Measurements from ENCODE around the gene SLC38A7.
"Not testable (repeated sequence)": the region's sequence is repeated elsewhere in the genome, so short reads cannot be mapped to it uniquely, and the experiment has no call there.

The SLC38A7 gene

GRCh38 chr16:58684354-58685083, at the start of gene SLC38A7:
Gene SLC38A7 (minus strand): TSS chr16:58684770. CDS start chr16:58680126, 4,644 bp downstream.
- peak; percentile 80 to 83 for DNase-seq

GRCh38 chr16:58733671-58734458, 49.3 kb upstream of the SLC38A7 start, which contains the start of gene GOT2:
Gene GOT2 (minus strand): TSS chr16:58734316. CDS start chr16:58734228, 88 bp downstream.
- DNase-seq: peak; percentile 72 to 86

- no peak for DNase-seq
These were observed 48.7 kb upstream of the SLC38A7 start for GRCh38 chr16:58733248-58733670.

GRCh38 chr16:58732545-58733247, 48.1 kb upstream of the SLC38A7 start:
- DNase-seq: no peak

- no peak for DNase-seq
These were observed 46.3 kb upstream of the SLC38A7 start for GRCh38 chr16:58730724-58731370.

- DNase-seq: no peak
These were observed 43.4 kb upstream of the SLC38A7 start for GRCh38 chr16:58727796-58728568.

GRCh38 chr16:58727028-58727781, 42.6 kb upstream of the SLC38A7 start:
- DNase-seq: no peak

- no peak for DNase-seq
These were observed 38.5 kb upstream of the SLC38A7 start for GRCh38 chr16:58723109-58723508.

GRCh38 chr16:58717994-58718393, 33.4 kb upstream of the SLC38A7 start:
- no peak for DNase-seq

- no peak for DNase-seq
These were observed 31.9 kb upstream of the SLC38A7 start for GRCh38 chr16:58716468-58716867.

- DNase-seq: no peak
These were observed 29.2 kb upstream of the SLC38A7 start for GRCh38 chr16:58713742-58714141.

- no peak for DNase-seq
These were observed 24.8 kb upstream of the SLC38A7 start for GRCh38 chr16:58709333-58709732.

GRCh38 chr16:58699151-58699550, 14.6 kb upstream of the SLC38A7 start:
- DNase-seq: no peak

GRCh38 chr16:58695368-58695767, 10.8 kb upstream of the SLC38A7 start:
- no peak for DNase-seq

GRCh38 chr16:58692450-58692849, 7.9 kb upstream of the SLC38A7 start:
- no peak for DNase-seq

GRCh38 chr16:58686985-58687706, 2.6 kb upstream of the SLC38A7 start:
- DNase-seq: not testable (repeated sequence)

- DNase-seq: peak in 1 of 2 experiments; percentile 38
These were observed 497 bp upstream of the SLC38A7 start for GRCh38 chr16:58685084-58685449.

- no peak for DNase-seq
These were observed 593 bp downstream of the SLC38A7 start for GRCh38 chr16:58684001-58684353.

- no peak for DNase-seq
These were observed 4.8 kb downstream of the SLC38A7 start for GRCh38 chr16:58679763-58680162.

GRCh38 chr16:58678716-58679115, 5.9 kb downstream of the SLC38A7 start:
- DNase-seq: no peak

- DNase-seq: no peak
These were observed 6.3 kb downstream of the SLC38A7 start for GRCh38 chr16:58678269-58678668.
